Heart left ventricle (tissue), 16 donors: ENCODE results near the gene TTC16. TPM values are rescaled to one million over a fixed set of nuclear protein-coding genes. Genes with fewer than 3 reads are reported as not detected.

ENCODE experiments used
- ATAC-seq, 4 donors: fragments of 200-7000 bp; cut with Tn5 transposase; one replicate each; pipeline ENCODE4 v1.9.1; 2020 to 2022; ENCODE audit warnings: moderate library complexity in 4 of 4, mild to moderate bottlenecking in 3 of 4, moderate number of reproducible peaks in 1 of 4
- DNase-seq, 5 donors: peaks; one replicate each; pipeline ENCODE4 v3.0.0-alpha.2; 2020
- H3K27ac ChIP-seq, 12 donors: fragments of 200-600 bp; sonication (generic) in 4 of 12; one replicate each; pipeline versions ENCODE4 v1.5.0 to v1.8.0; 2016 to 2022; ENCODE audit warnings: mild to moderate bottlenecking in 2 of 12
- H3K27me3 ChIP-seq, 9 donors: fragments of 200-600 bp; sonication (generic) in 2 of 9; one replicate each; pipeline versions ENCODE4 v1.5.1 to v1.8.0; 2016 to 2022; ENCODE audit warnings: mild to moderate bottlenecking in 3 of 9
- H3K36me3 ChIP-seq, 9 donors: fragments of 200-600 bp; sonication (generic) in 2 of 9; one replicate each; pipeline versions ENCODE4 v1.5.0 to v1.8.0; 2018 to 2022; ENCODE audit warnings: mild to moderate bottlenecking in 2 of 9
- H3K4me1 ChIP-seq, 12 donors: fragments of 200-600 bp; sonication (generic) in 4 of 12; one replicate each; pipeline versions ENCODE4 v1.5.0 to v1.8.0; 2016 to 2022; ENCODE audit warnings: mild to moderate bottlenecking in 3 of 12
- H3K4me3 ChIP-seq, 12 donors: fragments of 200-600 bp; sonication (generic) in 4 of 12; one replicate each; pipeline versions ENCODE4 v1.5.0 to v1.8.0; 2017 to 2022; ENCODE audit warnings: mild to moderate bottlenecking in 9 of 12, moderate library complexity in 4 of 12
- H3K9me3 ChIP-seq, 12 donors: fragments of 200-600 bp; sonication (generic) in 4 of 12; one replicate each; pipeline versions ENCODE4 v1.5.0 to v1.8.0; 2016 to 2022; ENCODE audit warnings: mild to moderate bottlenecking in 1 of 12
- CTCF ChIP-seq, 12 donors: fragments of 200-600 bp; sonication (generic) in 4 of 12; IDR thresholded peaks; one replicate each; pipeline versions ENCODE4 v1.5.0 to v1.8.0; 2018 to 2022; ENCODE audit warnings: antibody characterized with exemption in 12 of 12, mild to moderate bottlenecking in 5 of 12
- POLR2A ChIP-seq, 2 donors: fragments of 450-650 bp; IDR thresholded peaks; one replicate each; pipeline ENCODE4 v1.6.1; 2017; ENCODE audit warnings: antibody characterized with exemption in 2 of 2, mild to moderate bottlenecking in 2 of 2, moderate library complexity in 2 of 2
- WGBS, 4 donors: extraction: QIAGEN DNeasy Blood & Tissue Kit in 2 of 4; methylation state at CpG; one replicate each; pipeline versions ENCODE4 v1.1.5 to v1.1.7; 2013 to 2018; 5-methylcytosine and 5-hydroxymethylcytosine counted together
- intact Hi-C, 10 donors: fragments of 100-400 bp; cut with DNase I; formaldehyde crosslinking; loops; one replicate each; pipeline versions ENCODE4 v1.11.1 to v1.14.2; 2022
- polyA plus RNA-seq, 2 donors: library from polyadenylated mRNA; stranded (reverse); fragments of 200-250 nt; gene quantifications; one replicate each; pipeline ENCODE4 v1.2.3, GENCODE V29; 2013
- total RNA-seq, 9 donors: library from RNA; depleted of rRNA in 2 of 9; stranded (reverse); fragments of >200 nt in 2 of 9; fragmentation: NEBNext Ultra II Directional in 3 of 9; extraction: Animal tissue kit (Norgen Biotek cat#: 25700) in 3 of 9; gene quantifications; one replicate each; pipeline versions ENCODE4 v1.1.0 to v1.2.4, GENCODE V29; 2016 to 2023
- donor health status: ischemic (EF 13 %, LVEDD 7.1; RV severe dilation, severe dysfunction).
- donor health status: healthy with polysubstance abuse.
- donor health status: DM: no; HTN: yes; CAD: no.
- donor health status: DM: no; HTN: no; CAD: no.
- donor health status: ischemic (EF 25% LVEDD 6.9; RV normal size, moderate dysfunction).
- donor health status: ischemic (EF 25% LVEDD 5.7; RV mildly dilated, moderate dysfunction).
- donor health status: healthy.
- donor health status: DM: yes; HTN: yes; CAD: no.
- donor health status: ischemic (EF 35%, LVEDD 5.7; RV mildly dilated, moderate dysfunction).
- donor health status: nonischemic (EF 11% LVEDD 7.7; RV severe dilation, severe dysfunction).
- donor health status: DM: yes; HTN: yes; CAD: no.
- donor health status: PGD.
- donor health status: ischemic (EF 29% LVEDD 5.4; RV normal size, mild dysfunction).
- donor health status: nonischemic (EF 23%, LVEDD 6.1; RV moderate dilation, normal function).

Gene TTC16
- total and polyA plus RNA-seq, 11 donors = 0.09 to 0.61 (median 0.27) TPM; not detected in 2

GRCh38 chr9:127705577-127706379, 10.1 kb upstream of the TTC16 start:
- WGBS, 4 donors = 86 to 89% (median 87%) methylated on average over 9 to 12 of the region's 12 CpGs
- no peak for ATAC-seq
- Histone ChIP-seq H3K36me3 (no peaks in the 10 kb centered on the region), H3K27ac (no peak overlapping the region), H3K4me1 (peaks cover 0 to 9% (median 0%) of the 10 kb centered on the region in 12 donors), H3K27me3 (no peaks in the 10 kb centered on the region), H3K9me3 (no peaks in the 10 kb centered on the region), H3K4me3 (no peak overlapping the region)
- DNase-seq = no peak
- intact Hi-C loops = no loop called here
- TF ChIP-seq POLR2A (IDR thresholded peaks at IDR 0.05) (no peak), CTCF (IDR thresholded peaks at IDR 0.05) (no peak)

- 55 to 69% (median 66%) methylated on average over 11 of the region's 11 CpGs for WGBS, 4 donors
- no peak for TF ChIP-seq CTCF (IDR thresholded peaks at IDR 0.05)
- no peak for TF ChIP-seq POLR2A (IDR thresholded peaks at IDR 0.05)
Observed at GRCh38 chr9:127706836-127707241, 9.0 kb upstream of the TTC16 start, which contains the start of gene CFAP157. TSS of gene CFAP157 (plus strand) at chr9:127706988. CDS start at chr9:127707032, 44 bp downstream.

GRCh38 chr9:127707766-127708165, 8.1 kb upstream of the TTC16 start:
- intact Hi-C loops = no loop called here
- DNase-seq = no peak
- H3K9me3 ChIP-seq = no peaks in the 10 kb centered on the region
- no peaks in the 10 kb centered on the region for H3K27me3 ChIP-seq
- peaks cover 0 to 3% (median 0%) of the 10 kb centered on the region in 9 donors for H3K36me3 ChIP-seq
- 48 to 65% (median 52%) methylated on average over 5 of the region's 5 CpGs for WGBS, 4 donors
- TF ChIP-seq POLR2A (IDR thresholded peaks at IDR 0.05) (no peak), CTCF (IDR thresholded peaks at IDR 0.05) (no peak)
- peaks cover 0 to 9% (median 0%) of the 10 kb centered on the region in 12 donors for H3K4me1 ChIP-seq
- H3K4me3 ChIP-seq = no peak overlapping the region
- ATAC-seq = no peak
- H3K27ac ChIP-seq = no peak overlapping the region

More at GRCh38 chr9:127706836-127707241, 9.0 kb upstream of the TTC16 start, which contains the start of gene CFAP157:
- intact Hi-C loops = no loop called here
- Histone ChIP-seq H3K9me3 (no peaks in the 10 kb centered on the region), H3K4me3 (no peak within 1 kb of the TSS), H3K27me3 (no peaks in the 10 kb centered on the region), H3K4me1 (peaks cover 0 to 9% (median 0%) of the 10 kb centered on the region in 12 donors), H3K36me3 (no peaks in the 10 kb centered on the region), H3K27ac (no peak within 1 kb of the TSS)
- ATAC-seq (peak in 2 of 4 donors; percentile 17 to 30), DNase-seq (no peak)

GRCh38 chr9:127708952-127709587, 6.8 kb upstream of the TTC16 start:
- Histone ChIP-seq H3K27me3 (no peaks in the 10 kb centered on the region), H3K9me3 (no peaks in the 10 kb centered on the region), H3K4me1 (peaks cover 0 to 13% (median under 1%) of the 10 kb centered on the region in 12 donors), H3K4me3 (no peak overlapping the region), H3K36me3 (peaks cover 0 to 3% (median 0%) of the 10 kb centered on the region in 9 donors), H3K27ac (no peak overlapping the region)
- intact Hi-C loops = no loop called here
- WGBS, 4 donors = 89 to 93% (median 91%) methylated on average over 7 to 8 of the region's 8 CpGs
- TF ChIP-seq CTCF (IDR thresholded peaks at IDR 0.05) = no peak
- TF ChIP-seq POLR2A (IDR thresholded peaks at IDR 0.05) = no peak
- ATAC-seq (no peak), DNase-seq (no peak)
